ENCODE data around the gene RGP1.

RGP1 gene

GRCh38 chr9:35781066-35781465, 32.0 kb downstream of the RGP1 start:
- DNase-seq (ENCODE audit: low spot score) = no peak
- no peak for TF ChIP-seq CTCF (IDR thresholded peaks at IDR 0.05)
- no peak overlapping the region for H3K27ac ChIP-seq
- no peak overlapping the region for H3K4me3 ChIP-seq

GRCh38 chr9:35783418-35783817, 34.3 kb downstream of the RGP1 start:
- H3K27ac ChIP-seq = no peak overlapping the region
- DNase-seq (ENCODE audit: low spot score) = no peak
- TF ChIP-seq CTCF (IDR thresholded peaks at IDR 0.05) = no peak
- H3K4me3 ChIP-seq = no peak overlapping the region

GRCh38 chr9:35789541-35789940, 40.5 kb downstream of the RGP1 start:
- H3K4me3 ChIP-seq = no peak overlapping the region
- no peak overlapping the region for H3K27ac ChIP-seq
- no peak for TF ChIP-seq CTCF (IDR thresholded peaks at IDR 0.05)
- no peak for DNase-seq (ENCODE audit: low spot score)

GRCh38 chr9:35790025-35790384, 40.9 kb downstream of the RGP1 start:
- no peak for DNase-seq (ENCODE audit: low spot score)
- H3K4me3 ChIP-seq = no peak overlapping the region
- no peak overlapping the region for H3K27ac ChIP-seq
- TF ChIP-seq CTCF (IDR thresholded peaks at IDR 0.05) = no peak

- peak overlapping the region; percentile 93 for H3K4me3 ChIP-seq
- DNase-seq (ENCODE audit: low spot score) = no peak
- TF ChIP-seq CTCF (IDR thresholded peaks at IDR 0.05) = peak; percentile 84
- peak overlapping the region; percentile 77 to 92 for H3K27ac ChIP-seq
Measured at GRCh38 chr9:35790385-35791296, 41.6 kb downstream of the RGP1 start.

- TF ChIP-seq CTCF (IDR thresholded peaks at IDR 0.05) = no peak
- DNase-seq (ENCODE audit: low spot score) = no peak
- Histone ChIP-seq H3K27ac (peak within 1 kb of the TSS; percentile 77 to 92), H3K4me3 (peak within 1 kb of the TSS; percentile 93)
Measured at GRCh38 chr9:35791297-35791921, 42.3 kb downstream of the RGP1 start, which contains the start of gene NPR2. Gene NPR2 (plus strand): TSS chr9:35791591. CDS start chr9:35792409, 818 bp downstream.
